ENCODE data around the gene PET117.
"Not testable (repeated sequence)": the region's sequence is repeated elsewhere in the genome, so short reads cannot be mapped to it uniquely, and the experiment has no call there.

Gene PET117, protein sequence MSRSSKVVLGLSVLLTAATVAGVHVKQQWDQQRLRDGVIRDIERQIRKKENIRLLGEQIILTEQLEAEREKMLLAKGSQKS

GRCh38 chr20:18137412-18138265 lies at the start of gene PET117, which contains the start of gene KAT14:
Gene PET117, plus strand, starts transcription at chr20:18137863. Its CDS starts 93 bp downstream, at chr20:18137956.
Gene KAT14, plus strand, starts transcription at chr20:18137863. Its CDS starts 4,798 bp downstream, at chr20:18142661.
- peak; percentile 90 for DNase-seq

DNA sequence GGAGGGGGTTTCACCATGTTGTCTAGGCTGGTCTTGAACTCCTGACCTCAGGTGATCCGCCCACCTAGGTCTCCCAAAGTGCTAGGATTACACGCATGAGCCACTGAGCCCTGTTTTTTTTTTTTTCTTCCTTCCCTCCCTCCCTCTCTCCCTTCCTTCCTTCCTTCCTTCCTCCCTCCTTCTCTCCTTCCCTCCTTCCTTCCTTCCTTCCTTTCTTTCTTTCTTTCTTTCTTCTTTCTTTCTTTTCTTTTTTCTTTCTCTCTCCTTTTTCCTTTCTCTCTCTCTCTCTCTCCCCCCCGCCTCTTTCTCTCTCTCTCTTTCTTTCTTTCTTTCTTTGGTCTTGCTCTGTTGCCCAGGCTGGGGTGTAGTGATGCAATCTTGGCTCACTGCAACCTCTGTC lies 49.4 kb upstream of the PET117 start:
- DNase-seq: not testable (repeated sequence)

- DNase-seq: not testable (repeated sequence)
Measured at GRCh38 chr20:18088841-18089240, 48.8 kb upstream of the PET117 start.

- no peak for DNase-seq
Measured at GRCh38 chr20:18090044-18090443, 47.6 kb upstream of the PET117 start.

DNA sequence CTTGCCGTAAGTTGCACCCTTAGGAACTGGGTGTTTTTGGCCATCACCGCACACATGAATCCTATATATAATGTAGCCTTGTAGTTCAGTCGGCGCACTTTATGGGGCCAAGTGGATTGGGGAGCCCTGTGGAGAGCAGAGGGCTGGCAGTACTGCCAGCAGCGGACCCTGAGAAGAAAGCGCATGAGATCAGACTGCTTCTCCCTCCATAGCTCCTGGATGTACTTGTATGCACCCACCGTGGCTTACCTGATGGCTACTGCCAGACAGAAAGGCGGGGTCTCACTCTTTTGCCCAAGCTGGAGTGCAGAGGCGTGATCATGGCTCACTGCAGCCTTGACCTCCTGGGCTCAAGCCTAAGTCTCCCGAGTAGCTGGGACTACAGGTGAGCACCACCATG lies 47.2 kb upstream of the PET117 start:
- no peak for DNase-seq

- DNase-seq: no peak
Measured at GRCh38 chr20:18091623-18092022, 46.0 kb upstream of the PET117 start.

GRCh38 chr20:18092890-18093289 lies 44.8 kb upstream of the PET117 start:
- no peak for DNase-seq

GRCh38 chr20:18093388-18093787 lies 44.3 kb upstream of the PET117 start:
- no peak for DNase-seq

DNA sequence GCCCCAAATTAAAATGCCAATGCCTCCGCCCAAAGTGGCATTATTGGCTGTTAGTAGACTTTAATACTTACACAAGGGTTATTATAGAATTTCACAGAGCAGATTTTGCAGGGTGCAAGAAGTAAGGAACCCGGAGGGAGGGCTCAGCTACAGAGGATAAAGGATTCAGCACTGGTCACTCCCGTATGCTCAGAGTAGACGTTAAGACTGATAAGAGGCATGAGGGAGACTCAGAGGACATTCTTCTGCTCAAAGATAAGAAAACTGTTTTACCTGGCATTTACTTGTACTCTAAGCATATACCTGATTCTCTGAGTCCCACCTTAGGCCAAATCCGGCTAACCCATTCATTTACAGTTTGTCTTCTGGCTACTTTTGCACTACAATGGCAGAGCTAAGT lies 43.5 kb upstream of the PET117 start:
- no peak for DNase-seq

DNA sequence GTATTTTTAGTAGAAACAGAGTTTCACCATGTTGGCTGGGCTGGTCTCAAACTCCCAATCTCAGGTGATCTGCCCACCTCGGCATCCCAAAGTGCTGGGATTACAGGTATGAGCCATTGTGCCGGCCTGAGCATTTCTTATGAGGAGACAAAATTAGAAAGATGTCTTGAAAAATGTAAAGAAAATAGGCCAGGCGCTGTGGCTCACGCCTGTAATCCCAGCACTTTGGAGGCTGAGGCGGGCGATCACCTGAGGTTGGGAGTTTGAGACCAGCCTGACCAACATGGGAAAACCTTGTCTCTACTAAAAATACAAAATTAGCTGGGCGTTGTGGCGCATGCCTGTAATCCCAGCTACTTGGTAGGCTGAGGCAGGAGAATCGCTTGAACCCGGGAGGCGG lies 37.1 kb upstream of the PET117 start:
- not testable (repeated sequence) for DNase-seq

- DNase-seq: no peak
Measured at GRCh38 chr20:18101125-18101810, 36.4 kb upstream of the PET117 start.

DNA sequence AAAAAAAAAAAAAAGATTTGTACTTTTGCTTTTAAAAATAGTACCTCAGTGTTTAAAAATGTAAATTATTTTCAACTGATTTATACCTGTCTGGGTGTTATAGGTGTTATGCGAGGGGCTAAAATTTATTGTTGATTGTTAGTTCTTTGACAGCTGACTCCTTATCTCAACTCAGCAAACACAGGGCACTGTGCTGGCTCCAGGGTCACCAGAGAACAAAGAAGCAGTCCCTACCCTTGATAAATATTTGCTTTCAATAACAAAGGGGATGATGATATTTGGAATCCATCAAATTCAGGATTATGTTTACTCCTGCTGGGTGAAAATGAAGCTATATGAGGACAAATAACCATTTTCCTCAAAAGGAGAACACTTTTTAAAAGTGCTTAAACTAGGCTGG lies 34.2 kb upstream of the PET117 start:
- DNase-seq: no peak

GRCh38 chr20:18108326-18108725 lies 29.3 kb upstream of the PET117 start:
- DNase-seq: no peak

- not testable (repeated sequence) for DNase-seq
Measured at GRCh38 chr20:18128574-18128973, 9.1 kb upstream of the PET117 start.

DNA sequence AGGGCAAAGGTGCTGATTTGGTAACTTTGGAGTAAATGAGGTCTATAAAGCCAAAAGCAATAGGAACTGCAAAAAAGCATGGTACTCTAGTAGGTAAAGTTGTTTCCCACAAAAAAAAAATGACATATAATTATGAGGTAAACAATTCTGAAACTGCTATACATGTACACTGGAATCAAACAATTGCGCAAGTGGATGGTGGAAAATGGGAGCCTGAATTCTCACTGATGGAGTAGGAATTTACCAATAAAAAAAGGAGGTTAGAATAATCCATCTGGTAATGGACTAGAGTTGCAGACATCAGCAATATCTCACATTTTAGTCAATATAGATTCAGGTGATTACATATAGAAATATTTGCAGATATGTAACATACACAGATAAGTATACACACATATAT lies 5.0 kb upstream of the PET117 start:
- DNase-seq: no peak

DNA sequence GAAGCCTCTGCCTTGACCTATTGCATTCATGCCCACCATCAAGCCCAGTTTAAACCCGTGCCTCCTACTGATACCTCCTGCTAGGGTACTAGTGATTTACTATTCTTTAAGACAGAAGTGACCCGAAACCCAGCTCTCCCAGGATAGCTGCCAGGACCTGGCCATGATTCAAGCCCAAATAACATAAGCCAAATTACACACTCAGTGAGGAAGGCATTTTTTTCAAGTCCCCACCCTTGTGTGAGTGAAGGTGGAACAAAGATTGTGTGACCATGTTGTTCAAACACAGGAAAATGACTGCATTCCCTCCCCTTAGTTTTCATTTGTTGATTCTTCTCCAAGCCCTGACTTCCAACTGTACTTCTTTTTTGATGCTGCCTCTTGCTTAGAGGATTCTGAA lies 3.7 kb upstream of the PET117 start:
- DNase-seq: no peak

GRCh38 chr20:18138266-18138582 lies 561 bp downstream of the PET117 start:
- DNase-seq: no peak

DNA sequence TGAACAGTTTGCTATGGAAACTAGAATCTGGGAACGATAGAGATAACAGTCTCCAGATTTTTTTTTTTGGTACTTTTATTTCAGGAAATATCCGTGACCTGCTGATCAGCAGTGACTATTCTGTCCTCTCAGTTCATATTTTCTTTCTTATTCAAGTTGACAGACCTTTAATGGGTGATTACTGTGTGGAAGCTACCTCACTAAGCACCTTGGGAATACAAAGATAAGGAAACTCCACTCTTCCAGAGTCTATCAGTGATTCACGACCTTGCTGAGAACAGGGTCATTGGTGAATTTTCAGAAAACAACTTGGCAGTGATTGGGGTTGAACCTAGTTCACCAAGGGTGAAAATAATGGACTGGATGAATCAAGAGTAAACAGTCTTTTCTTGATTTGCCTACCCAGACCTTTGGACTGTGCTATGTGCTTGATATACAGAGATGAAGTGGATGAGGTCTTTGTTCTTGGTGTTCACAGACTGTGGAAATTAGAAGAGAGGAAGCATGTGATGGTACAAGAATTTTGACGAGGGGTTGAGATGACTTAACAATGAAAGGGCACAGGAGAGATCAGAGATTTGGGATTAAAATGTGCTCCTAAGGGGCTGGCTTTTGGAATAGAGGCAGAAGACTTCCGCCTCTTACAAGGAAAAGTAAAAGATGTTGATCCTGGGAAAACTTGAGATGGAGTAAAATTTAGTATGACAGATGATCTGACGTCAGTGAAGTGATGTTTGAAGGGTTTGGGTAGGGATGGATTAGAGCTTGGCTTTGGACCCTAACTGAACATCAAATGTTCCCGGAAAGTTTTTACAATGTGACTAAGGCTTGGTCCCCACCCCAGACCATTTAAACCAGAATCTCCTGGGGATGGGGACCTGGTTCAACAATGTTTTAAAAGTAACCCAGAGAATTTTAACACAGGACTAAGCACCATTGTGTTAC lies 1.2 kb downstream of the PET117 start:
- no peak for DNase-seq

DNA sequence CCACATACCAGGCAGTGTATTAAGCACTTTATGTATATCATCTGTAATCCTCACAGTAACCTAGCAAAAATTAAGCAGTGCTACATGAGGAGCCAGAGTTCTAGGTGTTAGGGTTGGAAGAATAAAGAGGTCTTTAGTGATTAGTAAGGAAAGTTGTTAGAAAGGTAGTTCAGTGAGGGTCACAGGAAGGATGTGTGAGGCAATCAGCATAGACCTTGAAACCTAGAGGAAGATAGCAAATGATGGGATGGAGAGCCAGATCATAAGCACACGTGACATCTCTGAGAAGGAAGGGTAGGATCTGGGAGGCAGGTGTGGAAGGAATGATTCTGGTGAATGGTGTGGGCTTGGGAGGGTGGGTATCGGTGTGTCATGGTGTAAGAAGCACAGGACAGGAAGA lies 2.2 kb downstream of the PET117 start:
- DNase-seq: no peak

DNA sequence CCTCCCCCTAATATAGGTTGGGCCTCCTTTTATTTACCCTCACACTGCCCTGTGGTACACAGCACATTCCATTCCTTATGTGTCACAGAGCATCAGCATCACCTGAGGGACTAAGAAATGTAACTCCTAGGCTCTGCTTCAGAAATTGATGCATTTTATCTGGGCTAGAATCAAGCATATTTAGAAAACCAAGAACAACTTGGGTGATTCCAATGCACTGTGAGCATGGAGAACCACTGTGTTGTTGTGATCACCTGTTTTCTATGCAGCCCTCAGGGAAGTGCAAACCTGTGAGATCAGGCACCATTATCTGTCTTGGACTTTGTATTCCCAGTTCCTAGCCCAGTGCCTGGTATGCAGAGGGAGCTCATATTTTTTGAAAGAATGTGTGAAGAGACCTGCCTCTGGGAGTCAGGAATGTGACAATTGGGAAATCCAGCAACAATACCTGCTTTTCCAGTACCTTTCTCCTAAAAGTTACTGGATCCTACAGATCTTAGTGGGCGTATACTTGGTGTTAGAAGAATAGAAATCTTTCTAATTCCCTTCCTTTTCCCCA lies 7.0 kb downstream of the PET117 start:
- no peak for DNase-seq

DNA sequence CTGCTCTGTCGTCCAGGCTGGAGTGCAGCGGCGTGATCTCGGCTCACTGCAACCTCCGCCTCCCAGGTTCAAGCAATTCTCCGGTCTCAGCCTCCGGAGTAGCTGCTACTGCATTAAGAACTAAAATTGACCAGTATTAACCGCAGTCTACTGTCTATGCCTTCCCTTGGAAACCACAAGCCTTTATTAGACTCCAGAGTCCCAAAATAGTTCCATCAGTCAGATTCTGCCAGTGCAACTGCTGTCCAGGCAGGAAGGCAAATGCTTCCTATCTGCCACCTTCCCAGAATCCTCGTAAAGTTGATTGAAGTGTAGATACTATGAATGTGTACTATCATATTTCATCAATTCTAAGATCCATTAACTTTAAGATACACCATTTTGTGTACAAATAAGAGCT lies 16.7 kb downstream of the PET117 start:
- DNase-seq: no peak

DNA sequence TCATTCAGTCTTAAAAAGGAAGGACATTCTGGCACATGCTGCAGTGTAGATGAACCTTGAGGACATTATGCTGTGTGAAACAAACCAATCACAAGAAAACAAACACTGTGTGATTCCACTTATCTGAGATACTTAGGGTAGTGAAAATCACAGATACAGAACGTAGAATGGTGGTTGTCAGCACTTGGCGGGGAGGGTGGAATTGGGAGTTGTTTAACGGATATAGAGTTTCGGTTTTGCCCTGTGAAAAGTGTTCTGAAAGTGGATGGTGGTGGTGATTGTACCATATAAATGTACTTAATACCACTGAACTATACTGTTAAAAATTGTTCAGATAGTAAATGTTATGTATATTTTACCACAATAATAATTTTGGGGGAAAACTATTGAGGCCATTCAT lies 18.4 kb downstream of the PET117 start:
- DNase-seq: no peak

DNA sequence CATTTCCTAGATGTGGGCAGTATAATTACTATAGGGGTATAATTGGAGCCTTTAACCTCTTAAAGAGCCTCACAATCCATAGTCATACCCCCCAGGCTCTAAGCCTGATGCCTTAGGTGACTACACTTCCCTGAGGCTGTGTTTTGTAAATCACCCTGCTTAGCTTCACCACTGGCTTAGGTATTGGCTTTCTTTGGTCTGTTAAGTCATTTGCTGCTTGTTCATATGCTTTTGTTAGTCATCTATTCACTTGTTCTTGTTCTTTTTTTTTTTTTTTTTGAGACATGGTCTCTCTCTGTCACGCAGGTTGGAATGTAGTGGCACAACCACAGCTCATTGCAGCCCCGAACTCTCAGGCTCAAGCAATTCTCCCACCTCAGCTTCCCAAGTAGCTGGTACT lies 26.7 kb downstream of the PET117 start:
- DNase-seq: no peak
